HUES6 (cell line): Measurements from ENCODE around the gene RAB11A.
A peak's percentile ranks its signal among the peaks of the same experiment; 100 is the strongest.

Experiments used
- H3K27ac ChIP-seq: 2 replicates; pipeline ENCODE4 v1.7.0; 2013; ENCODE audit warnings: low read depth, mild to moderate bottlenecking, low read length, inconsistent platforms
- H3K27me3 ChIP-seq: 2 replicates; pipeline ENCODE4 v1.6.1; 2013; ENCODE audit warnings: low read length; ENCODE audit not compliant: control insufficient read depth, insufficient read depth
- H3K36me3 ChIP-seq: 2 replicates; pipeline ENCODE4 v1.6.1; 2013; ENCODE audit warnings: low read length; ENCODE audit not compliant: control insufficient read depth, insufficient read depth
- H3K4me1 ChIP-seq: 2 replicates; pipeline ENCODE4 v1.6.1; 2013; ENCODE audit warnings: low read length; ENCODE audit not compliant: control insufficient read depth, insufficient read depth
- H3K4me3 ChIP-seq: 2 replicates; pipeline ENCODE4 v1.5.1; 2013; ENCODE audit warnings: low read depth, low read length
- H3K9ac ChIP-seq: one replicate; pipeline ENCODE4 v1.6.1; 2013; ENCODE audit warnings: mild to moderate bottlenecking, low read length
- H3K9me3 ChIP-seq: 2 replicates; pipeline ENCODE4 v1.6.1; 2013; ENCODE audit warnings: low read depth, low read length; ENCODE audit not compliant: control insufficient read depth, insufficient read depth

Gene RAB11A

DNA sequence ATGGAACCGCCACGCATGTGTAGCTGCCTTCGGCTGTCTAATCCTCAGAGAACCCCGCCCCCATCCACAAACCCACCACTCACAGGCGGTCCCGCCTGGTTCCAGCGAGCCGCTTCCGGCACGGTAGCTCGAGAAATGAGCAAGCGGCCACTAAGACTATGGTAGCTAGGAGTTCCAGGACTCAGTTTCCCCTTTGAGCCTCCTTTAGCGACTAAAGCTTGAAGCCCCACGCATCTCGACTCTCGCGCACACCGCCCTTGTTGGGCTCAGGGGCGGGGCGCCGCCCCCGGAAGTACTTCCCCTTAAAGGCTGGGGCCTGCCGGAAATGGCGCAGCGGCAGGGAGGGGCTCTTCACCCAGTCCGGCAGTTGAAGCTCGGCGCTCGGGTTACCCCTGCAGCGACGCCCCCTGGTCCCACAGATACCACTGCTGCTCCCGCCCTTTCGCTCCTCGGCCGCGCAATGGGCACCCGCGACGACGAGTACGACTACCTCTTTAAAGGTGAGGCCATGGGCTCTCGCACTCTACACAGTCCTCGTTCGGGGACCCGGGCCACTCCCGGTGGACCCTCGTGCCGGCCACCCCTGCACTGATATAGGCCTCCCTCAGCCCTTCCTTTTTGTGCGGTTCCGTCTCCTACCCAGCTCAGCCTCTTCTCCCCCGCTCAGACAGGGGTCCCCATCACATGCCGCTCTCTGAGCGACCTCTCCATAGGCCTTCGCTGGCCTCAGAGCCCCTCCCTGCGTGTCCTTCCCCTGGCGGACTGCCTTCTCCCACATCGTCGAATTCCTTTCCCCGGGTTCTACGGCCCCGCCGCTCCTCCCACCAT lies at the start of gene RAB11A:
RAB11A (plus strand) TSS at position 366 of the 828 bp plus-strand sequence; CDS start at position 461, 95 bp downstream.
- H3K9me3 ChIP-seq = no peaks in the 10 kb centered on the region
- H3K4me1 ChIP-seq = peaks cover 12% of the 10 kb centered on the region
- H3K27me3 ChIP-seq = no peaks in the 10 kb centered on the region
- H3K9ac ChIP-seq = peak within 1 kb of the TSS; percentile 93
- H3K27ac ChIP-seq = peak within 1 kb of the TSS; percentile 75
- H3K36me3 ChIP-seq = no peaks in the 10 kb centered on the region
- H3K4me3 ChIP-seq = peak within 1 kb of the TSS; percentile 92

DNA sequence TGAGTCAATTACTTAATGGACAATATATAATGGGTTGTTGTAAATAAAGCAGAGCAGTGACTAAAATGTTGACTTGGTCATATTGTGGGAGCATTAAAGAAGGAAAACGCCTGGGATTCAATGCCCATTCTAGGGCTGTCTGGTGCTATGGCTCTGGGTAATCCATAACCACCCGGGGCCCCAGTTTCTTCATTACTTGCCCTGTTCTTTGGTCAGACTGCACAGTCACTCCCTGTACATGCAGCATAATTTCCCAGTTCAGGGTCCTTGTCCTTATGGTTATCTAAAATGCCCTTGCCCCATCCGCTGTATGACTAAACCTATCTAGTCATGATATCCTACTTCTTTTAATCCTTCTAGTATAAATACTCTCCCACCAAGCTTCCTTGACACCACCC lies 49.7 kb upstream of the RAB11A start:
- Histone ChIP-seq H3K27me3 (no peaks in the 10 kb centered on the region), H3K9me3 (no peaks in the 10 kb centered on the region), H3K4me1 (peaks cover 3% of the 10 kb centered on the region; the same call in 1 of the 2 replicates), H3K9ac (no peak overlapping the region), H3K4me3 (no peak overlapping the region), H3K36me3 (no peaks in the 10 kb centered on the region), H3K27ac (no peak overlapping the region)

DNA sequence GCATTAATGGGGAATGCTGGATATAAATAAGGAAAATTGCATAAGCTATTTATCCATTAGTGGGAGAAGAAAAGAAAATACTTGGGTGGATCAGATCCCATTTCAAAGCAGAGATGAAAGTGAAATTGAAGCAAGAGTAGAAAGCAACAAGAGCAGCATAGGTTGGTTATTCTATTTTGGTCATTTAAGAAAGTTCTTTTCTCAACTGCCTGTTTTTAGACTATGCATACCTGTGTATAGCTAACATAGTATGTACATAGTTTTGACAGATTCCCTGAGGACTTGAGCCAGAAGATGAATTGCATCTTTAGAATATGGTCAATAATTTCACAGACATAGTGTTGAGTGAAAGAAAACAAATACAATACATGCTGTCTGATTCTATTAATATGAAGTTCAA lies 48.2 kb upstream of the RAB11A start:
- Histone ChIP-seq H3K27me3 (no peaks in the 10 kb centered on the region), H3K4me3 (no peak overlapping the region), H3K9ac (no peak overlapping the region), H3K27ac (no peak overlapping the region), H3K9me3 (no peaks in the 10 kb centered on the region), H3K4me1 (peaks cover 3% of the 10 kb centered on the region; the same call in 1 of the 2 replicates), H3K36me3 (no peaks in the 10 kb centered on the region)

DNA sequence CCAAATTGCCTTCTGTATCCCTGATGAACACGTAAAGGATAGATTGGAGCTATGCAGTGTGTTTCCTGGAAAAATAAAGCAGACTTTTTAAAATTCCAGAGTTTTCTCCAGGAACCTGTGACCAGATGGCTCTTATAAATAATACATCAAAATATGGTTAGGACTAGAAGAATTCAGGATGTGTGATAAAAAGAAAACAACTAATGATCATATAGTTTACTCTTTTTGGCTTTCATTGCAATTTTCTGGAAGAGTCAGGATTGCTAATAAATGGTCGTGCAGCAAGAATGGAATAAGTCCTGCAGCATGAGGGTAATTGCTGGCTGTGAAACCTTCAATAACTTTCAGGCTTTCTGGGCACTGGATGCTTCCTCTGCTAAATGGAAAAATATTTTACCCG lies 47.0 kb upstream of the RAB11A start:
- H3K9me3 ChIP-seq = no peaks in the 10 kb centered on the region
- no peak overlapping the region for H3K9ac ChIP-seq
- no peak overlapping the region for H3K4me3 ChIP-seq
- H3K27me3 ChIP-seq = no peaks in the 10 kb centered on the region
- H3K4me1 ChIP-seq = peaks cover 7% of the 10 kb centered on the region
- no peak overlapping the region for H3K27ac ChIP-seq
- no peaks in the 10 kb centered on the region for H3K36me3 ChIP-seq

DNA sequence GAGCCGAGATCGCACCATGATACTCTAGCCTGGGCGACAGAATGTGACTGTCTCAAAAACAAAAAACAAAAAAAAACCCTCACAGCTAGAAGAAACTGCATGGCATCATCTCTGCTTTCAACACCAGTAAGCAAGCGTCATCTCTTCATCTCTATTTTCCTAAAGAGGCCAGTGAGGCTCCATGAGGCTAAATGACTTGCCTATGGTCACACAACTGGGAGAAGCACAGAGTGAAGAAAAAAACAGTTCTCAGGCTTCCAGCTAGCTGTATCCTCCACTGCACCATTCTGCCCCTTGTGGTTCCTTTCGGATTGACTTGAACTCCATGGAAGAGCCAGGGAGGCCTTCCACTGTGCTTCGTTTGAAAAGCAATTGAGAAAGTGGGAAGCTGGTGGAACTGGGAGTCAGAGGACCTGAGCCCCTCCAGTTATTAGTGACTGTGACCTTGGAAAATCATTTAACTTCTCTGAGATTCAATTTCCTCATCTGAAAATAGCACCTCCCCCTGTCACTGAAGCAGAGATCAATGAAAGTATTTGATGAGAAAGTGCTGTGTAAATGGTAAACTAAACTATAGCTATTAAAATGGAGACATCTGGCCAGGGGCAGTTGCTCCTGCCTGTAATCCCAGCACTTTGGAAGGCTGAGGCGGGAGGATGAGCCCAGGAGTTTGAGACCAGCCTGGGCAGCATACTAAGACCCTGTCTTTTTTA lies 45.1 kb upstream of the RAB11A start:
- Histone ChIP-seq H3K27ac (no peak overlapping the region), H3K9ac (no peak overlapping the region), H3K9me3 (no peaks in the 10 kb centered on the region), H3K4me1 (peaks cover 7% of the 10 kb centered on the region), H3K27me3 (no peaks in the 10 kb centered on the region), H3K4me3 (no peak overlapping the region), H3K36me3 (no peaks in the 10 kb centered on the region)

DNA sequence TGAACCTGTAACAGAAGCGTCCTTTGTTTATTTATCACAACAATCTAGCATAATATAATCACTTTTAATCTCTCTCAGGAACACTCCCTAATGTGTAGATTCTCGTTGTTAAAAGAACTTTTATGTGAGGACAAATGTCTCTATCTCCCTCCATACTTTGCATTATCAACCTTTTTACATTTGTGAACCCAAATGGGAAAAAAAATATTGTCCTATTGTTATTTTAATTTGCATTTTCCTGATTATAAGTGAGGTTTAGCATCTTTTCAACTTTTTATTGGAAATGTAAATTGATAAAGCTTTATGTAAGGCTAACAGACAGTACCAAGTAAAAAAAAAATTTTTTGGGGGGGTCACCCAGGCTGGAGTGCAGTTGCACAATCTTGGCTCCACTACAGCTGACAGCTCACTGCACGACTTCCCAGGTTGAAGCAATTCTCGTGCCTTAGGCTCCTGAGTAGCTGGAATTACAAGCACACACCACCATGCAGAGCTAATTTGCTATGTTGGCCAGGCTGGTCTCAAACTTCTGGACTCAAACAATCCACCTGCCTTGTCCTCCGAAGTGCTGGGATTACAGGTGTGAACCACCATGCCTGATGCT lies 44.2 kb upstream of the RAB11A start:
- H3K9ac ChIP-seq = no peak overlapping the region
- H3K27me3 ChIP-seq = no peaks in the 10 kb centered on the region
- no peak overlapping the region for H3K27ac ChIP-seq
- peaks cover 7% of the 10 kb centered on the region for H3K4me1 ChIP-seq
- no peak overlapping the region for H3K4me3 ChIP-seq
- H3K9me3 ChIP-seq = no peaks in the 10 kb centered on the region
- H3K36me3 ChIP-seq = no peaks in the 10 kb centered on the region

DNA sequence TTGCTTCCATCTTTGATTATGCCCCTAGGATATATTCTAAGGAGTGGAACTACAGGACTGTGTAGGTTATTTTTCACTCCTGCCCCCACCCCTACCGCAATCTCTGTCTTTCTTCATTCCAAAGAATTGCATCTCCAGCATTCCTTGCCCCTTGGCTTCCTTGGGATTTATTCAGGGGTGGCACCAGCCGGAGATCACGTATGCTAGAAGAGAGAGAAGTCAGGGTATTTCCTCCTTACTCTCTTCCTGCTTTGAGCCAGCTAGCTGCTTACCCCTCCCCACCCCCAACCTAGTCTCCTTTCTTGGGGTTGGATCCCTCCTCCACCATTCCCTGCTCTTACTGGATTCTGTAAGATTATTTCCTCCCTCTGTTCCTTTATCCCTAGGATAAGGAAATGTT lies 42.2 kb upstream of the RAB11A start:
- no peak overlapping the region for H3K27ac ChIP-seq

DNA sequence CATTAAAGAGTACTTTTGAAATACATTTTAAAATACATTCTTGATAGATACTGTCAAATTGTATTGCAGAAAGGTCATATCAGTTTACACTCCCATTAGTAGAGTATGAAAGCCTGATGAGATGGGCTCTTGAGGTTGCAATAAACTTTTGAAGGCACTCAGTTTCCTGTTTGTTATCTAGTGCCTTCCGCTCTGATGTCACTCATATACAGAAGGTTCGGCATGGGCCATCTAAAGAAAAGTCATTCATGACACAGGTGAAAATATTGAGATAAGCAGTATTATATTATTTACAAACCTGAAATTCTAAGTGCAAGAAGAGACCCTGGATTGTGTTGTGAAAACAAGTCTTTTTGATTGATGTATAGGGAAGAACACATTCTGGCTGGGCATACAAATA lies 40.7 kb upstream of the RAB11A start:
- Histone ChIP-seq H3K27me3 (no peaks in the 10 kb centered on the region), H3K4me3 (no peak overlapping the region), H3K27ac (no peak overlapping the region), H3K36me3 (no peaks in the 10 kb centered on the region), H3K9ac (no peak overlapping the region), H3K4me1 (peaks cover 20% of the 10 kb centered on the region), H3K9me3 (no peaks in the 10 kb centered on the region)

More for the DNA sequence above, 42.2 kb upstream of the RAB11A start:
- H3K4me3 ChIP-seq = no peak overlapping the region
- H3K9me3 ChIP-seq = no peaks in the 10 kb centered on the region
- no peaks in the 10 kb centered on the region for H3K36me3 ChIP-seq
- peaks cover 7% of the 10 kb centered on the region for H3K4me1 ChIP-seq
- no peak overlapping the region for H3K9ac ChIP-seq
- no peaks in the 10 kb centered on the region for H3K27me3 ChIP-seq

DNA sequence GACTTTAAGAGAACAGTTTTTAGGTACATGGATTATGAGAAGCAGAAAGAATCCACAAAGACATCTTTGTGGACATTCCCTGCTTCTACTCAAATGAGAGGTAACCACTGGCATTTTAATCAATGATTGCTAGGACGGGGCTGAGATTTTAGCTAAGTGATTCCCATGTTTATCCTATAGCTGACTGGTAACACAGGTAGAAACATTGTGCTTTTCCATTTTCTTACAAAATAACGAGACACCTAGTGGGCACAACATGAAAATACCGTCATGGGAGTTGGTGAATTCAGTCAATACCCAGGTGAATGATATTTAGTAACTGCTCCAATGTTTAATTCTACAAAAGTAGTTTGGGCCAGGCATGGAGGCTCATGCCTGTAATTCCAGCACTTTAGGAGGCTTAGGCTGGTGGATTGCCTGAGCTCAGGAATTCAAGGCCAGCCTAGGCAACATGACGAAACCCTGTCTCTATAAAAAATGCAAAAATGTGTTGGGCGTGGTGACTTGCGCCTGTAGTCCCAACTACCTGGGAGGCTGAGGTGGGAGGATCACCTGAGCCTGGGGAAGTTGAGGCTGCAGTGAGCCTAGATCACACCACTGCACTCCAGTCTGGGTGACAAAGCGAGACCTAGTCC lies 40.0 kb upstream of the RAB11A start:
- H3K9me3 ChIP-seq = no peaks in the 10 kb centered on the region
- no peak overlapping the region for H3K4me3 ChIP-seq
- H3K27me3 ChIP-seq = no peaks in the 10 kb centered on the region
- peaks cover 24% of the 10 kb centered on the region for H3K4me1 ChIP-seq
- no peak overlapping the region for H3K27ac ChIP-seq
- no peaks in the 10 kb centered on the region for H3K36me3 ChIP-seq
- no peak overlapping the region for H3K9ac ChIP-seq

DNA sequence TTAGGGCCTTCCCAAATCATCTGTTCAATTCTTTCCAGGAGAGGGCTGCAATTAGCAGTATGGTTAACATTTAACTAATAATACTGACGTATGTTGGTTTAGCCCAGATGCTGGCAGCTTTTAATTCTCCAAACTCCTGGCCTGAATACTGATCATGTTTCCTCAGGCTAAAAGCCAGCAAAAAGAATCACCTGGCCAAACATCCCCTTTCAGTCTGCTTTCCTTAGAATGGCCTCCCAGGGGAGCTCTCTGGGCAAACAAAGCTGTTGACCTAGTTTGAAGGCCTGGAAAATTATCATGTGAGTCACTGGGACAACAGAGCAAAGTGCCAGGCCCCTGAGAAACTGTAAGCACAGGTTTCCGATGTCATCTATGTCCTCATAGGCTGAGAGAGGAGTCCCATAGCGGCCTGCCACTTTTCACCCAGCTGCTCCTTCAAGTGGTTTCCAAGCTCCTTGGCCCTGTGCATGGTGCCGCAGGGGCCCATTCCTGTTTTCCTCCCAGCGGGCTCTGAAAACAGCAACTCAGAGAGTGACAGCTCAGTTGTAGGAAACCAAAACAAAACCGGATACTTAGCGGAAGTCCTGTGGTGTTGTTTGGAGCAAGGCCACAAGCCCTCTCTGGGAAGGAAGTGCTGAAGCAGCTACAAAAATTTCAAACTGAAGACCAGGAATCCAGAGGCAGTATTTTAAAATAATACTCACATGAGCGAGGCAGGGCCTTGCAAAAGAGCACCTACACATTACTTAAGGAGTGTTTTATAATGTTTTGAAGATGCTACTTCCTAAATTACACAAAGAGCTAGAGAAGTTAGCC lies 36.5 kb upstream of the RAB11A start:
- H3K9me3 ChIP-seq = no peaks in the 10 kb centered on the region
- H3K27ac ChIP-seq = peak overlapping the region; percentile 82
- H3K4me3 ChIP-seq = peak overlapping the region; percentile 12
- no peaks in the 10 kb centered on the region for H3K36me3 ChIP-seq
- no peaks in the 10 kb centered on the region for H3K27me3 ChIP-seq
- H3K4me1 ChIP-seq = peaks cover 21% of the 10 kb centered on the region
- peak overlapping the region; percentile 31 for H3K9ac ChIP-seq
